ENCODE data around the gene MYO1A.

MYO1A gene

GRCh38 chr12:57049119-57049446 is 846 bp downstream of the MYO1A start:
- H3K4me2 ChIP-seq (ENCODE audit: low read length), result no peak overlapping the region
- H3K27me3 ChIP-seq (ENCODE audit: low read depth, low read length), result no peaks in the 10 kb centered on the region; the same call in 1 of the 2 replicates
- H3K9me3 ChIP-seq (ENCODE audit: insufficient read depth, low read length), result no peaks in the 10 kb centered on the region
- H3K9ac ChIP-seq (ENCODE audit: low read length), result no peak overlapping the region
- H2AFZ ChIP-seq (ENCODE audit: low read depth, low read length), result no peak overlapping the region
- TF ChIP-seq CTCF (IDR thresholded peaks at IDR 0.05; ENCODE audit: low read depth, low read length) (no peak), EZH2phosphoT487 (IDR thresholded peaks at IDR 0.05; ENCODE audit: low read depth) (no peak)
- no peaks in the 10 kb centered on the region for H4K20me1 ChIP-seq (ENCODE audit: insufficient read depth, low read length)
- peaks cover 18% of the 10 kb centered on the region for H3K4me1 ChIP-seq (ENCODE audit: low read length)
- H3K4me3 ChIP-seq (ENCODE audit: low read length), result no peak overlapping the region
- H3K27ac ChIP-seq (ENCODE audit: low read length), result no peak overlapping the region
- peaks cover 2% of the 10 kb centered on the region for H3K36me3 ChIP-seq (replicated peaks; ENCODE audit: low read depth, low read length)
- H3K79me2 ChIP-seq (ENCODE audit: low read length), result no peaks in the 10 kb centered on the region

GRCh38 chr12:57048423-57049118 is 1.4 kb downstream of the MYO1A start:
- no peak overlapping the region for H3K4me3 ChIP-seq (ENCODE audit: low read length)
- H4K20me1 ChIP-seq (ENCODE audit: insufficient read depth, low read length), result no peaks in the 10 kb centered on the region
- H3K27me3 ChIP-seq (ENCODE audit: low read depth, low read length), result no peaks in the 10 kb centered on the region; the same call in 1 of the 2 replicates
- no peak overlapping the region for H2AFZ ChIP-seq (ENCODE audit: low read depth, low read length)
- no peaks in the 10 kb centered on the region for H3K36me3 ChIP-seq (replicated peaks; ENCODE audit: low read depth, low read length)
- no peak overlapping the region for H3K27ac ChIP-seq (ENCODE audit: low read length)
- no peak overlapping the region for H3K4me2 ChIP-seq (ENCODE audit: low read length)
- TF ChIP-seq EZH2phosphoT487 (IDR thresholded peaks at IDR 0.05; ENCODE audit: low read depth) (no peak), CTCF (IDR thresholded peaks at IDR 0.05; ENCODE audit: low read depth, low read length) (no peak)
- H3K4me1 ChIP-seq (ENCODE audit: low read length), result peaks cover 18% of the 10 kb centered on the region
- H3K9me3 ChIP-seq (ENCODE audit: insufficient read depth, low read length), result no peaks in the 10 kb centered on the region
- no peak overlapping the region for H3K9ac ChIP-seq (ENCODE audit: low read length)
- no peaks in the 10 kb centered on the region for H3K79me2 ChIP-seq (ENCODE audit: low read length)

- Histone ChIP-seq H3K4me2 (ENCODE audit: low read length) (no peak overlapping the region), H3K36me3 (replicated peaks; ENCODE audit: low read depth, low read length) (no peaks in the 10 kb centered on the region), H3K4me1 (ENCODE audit: low read length) (peaks cover 18% of the 10 kb centered on the region), H3K79me2 (ENCODE audit: low read length) (no peaks in the 10 kb centered on the region), H3K9ac (ENCODE audit: low read length) (no peak overlapping the region), H2AFZ (ENCODE audit: low read depth, low read length) (no peak overlapping the region), H3K4me3 (ENCODE audit: low read length) (no peak overlapping the region), H3K27me3 (ENCODE audit: low read depth, low read length) (no peaks in the 10 kb centered on the region; the same call in 1 of the 2 replicates), H3K9me3 (ENCODE audit: insufficient read depth, low read length) (no peaks in the 10 kb centered on the region), H4K20me1 (ENCODE audit: insufficient read depth, low read length) (no peaks in the 10 kb centered on the region), H3K27ac (ENCODE audit: low read length) (no peak overlapping the region)
- TF ChIP-seq CTCF (IDR thresholded peaks at IDR 0.05; ENCODE audit: low read depth, low read length) (no peak), EZH2phosphoT487 (IDR thresholded peaks at IDR 0.05; ENCODE audit: low read depth) (no peak)
Measured at GRCh38 chr12:57047981-57048380, 1.9 kb downstream of the MYO1A start.

GRCh38 chr12:57046947-57047890 is 2.7 kb downstream of the MYO1A start:
- Histone ChIP-seq H2AFZ (ENCODE audit: low read depth, low read length) (no peak overlapping the region), H3K4me1 (ENCODE audit: low read length) (peaks cover 18% of the 10 kb centered on the region), H3K27ac (ENCODE audit: low read length) (no peak overlapping the region), H3K27me3 (ENCODE audit: low read depth, low read length) (no peaks in the 10 kb centered on the region; the same call in 1 of the 2 replicates), H3K79me2 (ENCODE audit: low read length) (no peaks in the 10 kb centered on the region), H4K20me1 (ENCODE audit: insufficient read depth, low read length) (no peaks in the 10 kb centered on the region), H3K9ac (ENCODE audit: low read length) (no peak overlapping the region), H3K4me2 (ENCODE audit: low read length) (peak overlapping the region; percentile 70), H3K36me3 (replicated peaks; ENCODE audit: low read depth, low read length) (no peaks in the 10 kb centered on the region), H3K9me3 (ENCODE audit: insufficient read depth, low read length) (no peaks in the 10 kb centered on the region), H3K4me3 (ENCODE audit: low read length) (peak overlapping the region; percentile 33)
- no peak for TF ChIP-seq CTCF (IDR thresholded peaks at IDR 0.05; ENCODE audit: low read depth, low read length)
- no peak for TF ChIP-seq EZH2phosphoT487 (IDR thresholded peaks at IDR 0.05; ENCODE audit: low read depth)
